Measurements from ENCODE around the gene MED13L. TPM values are rescaled to one million over a fixed set of nuclear protein-coding genes. Genes with fewer than 3 reads are reported as not detected.

MED13L gene
- total and polyA plus RNA-seq, 2 of the 4 experiments (the other 2 are of a cell fraction) = 17.9 to 49.1 TPM

- Histone ChIP-seq H3K14ac (replicated peaks; ENCODE audit: low read depth, low read length) (no peak overlapping the region), H3K27me3 (ENCODE audit: control insufficient read depth, insufficient read depth, low read length) (no peaks in the 10 kb centered on the region), H3K56ac (ENCODE audit: extremely low read depth, insufficient read depth, low read length) (no peak overlapping the region), H3K23ac (ENCODE audit: low read depth, low read length) (no peak overlapping the region), H2BK120ac (ENCODE audit: low read depth, low read length) (no peak overlapping the region), H3K9me3 (ENCODE audit: control insufficient read depth, insufficient read depth, low read length) (no peaks in the 10 kb centered on the region), H2BK20ac (ENCODE audit: low read depth, low read length) (no peak overlapping the region), H3K4me1 (ENCODE audit: control insufficient read depth, insufficient read depth, low read length) (peaks cover 16% of the 10 kb centered on the region), H3K27ac (ENCODE audit: insufficient read depth, low read length) (no peak overlapping the region), H2AFZ (replicated peaks; ENCODE audit: low read length, poor library complexity) (no peak overlapping the region), H3K4me2 (ENCODE audit: low read depth, low read length) (no peak overlapping the region), H2BK15ac (ENCODE audit: low read depth, low read length) (no peak overlapping the region), H4K8ac (ENCODE audit: low read depth in 2 of 2, low read length in 2 of 2) (no peak overlapping the region), H3K18ac (ENCODE audit: low read depth, low read length) (no peak overlapping the region), H3K36me3 (ENCODE audit: control insufficient read depth, insufficient read depth, low read length) (no peaks in the 10 kb centered on the region), H3K9me1 (ENCODE audit: insufficient read depth, low read length) (peaks cover 10% of the 10 kb centered on the region), H4K20me1 (ENCODE audit: insufficient read depth, low read length) (peaks cover 82% of the 10 kb centered on the region), H3K4ac (ENCODE audit: low read depth, low read length) (no peak overlapping the region), H3K79me1 (ENCODE audit: low read depth in 1 of 2, low read length in 2 of 2) (peaks cover 22 to 70% of the 10 kb centered on the region in 2 experiments), H2AK9ac (replicated peaks; ENCODE audit: low read depth, low read length, poor library complexity) (no peak overlapping the region), H4K5ac (ENCODE audit: low read depth, low read length) (no peak overlapping the region), H4K91ac (ENCODE audit: insufficient read depth, low read depth, low read length) (no peak overlapping the region), H2BK5ac (ENCODE audit: low read depth, low read length, poor library complexity, severe bottlenecking) (no peak overlapping the region), H2AK5ac (ENCODE audit: low read depth, low read length) (no peak overlapping the region), H3K9ac (ENCODE audit: low read depth, low read length) (no peak overlapping the region), H3K4me3 (ENCODE audit: insufficient read depth, low read depth, low read length) (no peak overlapping the region)
- CTCF ChIA-PET = interaction anchor here (0.7 kb wide), 1 partner anchor 134 kb away, joined by 3 read pairs; no protein-coding TSS in a partner anchor
- ATAC-seq (ENCODE audit: low read depth) = no peak
- no peak for DNase-seq
- intact Hi-C loops (cut with micrococcal nuclease) (loop anchor here (10.0 kb wide), 1 partner anchor 279 kb away; no protein-coding TSS in a partner anchor), dilution Hi-C loops (cut with HindIII; ENCODE audit: low sequenced_read_pairs, unreplicated experiment) (no loop called here), in situ Hi-C loops (cut with MboI; ENCODE audit: low sequenced_read_pairs) (no loop called here)
- POLR2A ChIA-PET (ENCODE audit: unreplicated experiment) = no interaction called here
- WGBS, 2 experiments (ENCODE audit: extremely low coverage in 2 of 2, insufficient read length in 1 of 2) = 88% methylated on average over 2 of the region's 3 CpGs; no CpG with 5 or more reads in 1 of the 2 experiments
- TF ChIP-seq NFE2L2 (IDR thresholded peaks at IDR 0.05; ENCODE audit: low read depth, low read length) = no peak
- TF ChIP-seq CHD1 (IDR thresholded peaks at IDR 0.05; ENCODE audit: low read depth, low read length) = no peak
- BruUV-seq (replicated peaks) = no TSS peak
Observed at GRCh38 chr12:116145451-116145850, 132.0 kb downstream of the MED13L start.
